Activated CD4-positive, alpha-beta T cell treated with anti-CD3 and anti-CD28 coated beads for 36 hours (primary cell): ENCODE results near the gene OR9A2. TPM values are rescaled to one million over a fixed set of nuclear protein-coding genes. Genes with fewer than 3 reads are reported as not detected.

Experiments used
- total RNA-seq, 2 experiments: library from RNA; stranded (reverse); gene quantifications; one replicate each; pipeline ENCODE4 v1.2.3, GENCODE V29; 2021

OR9A2 gene
- total RNA-seq, 2 experiments from 2014 or later, result not detected

Other genes starting within 250 kb of the OR9A2 start
- gene EPHB6, start 172.1 kb downstream of the OR9A2 start, total RNA-seq, result 10 to 100 TPM; 14.7 to 15.1 TPM
- not detected for gene TRPV6, start 141.4 kb downstream of the OR9A2 start, total RNA-seq
- gene TRPV5, start 93.4 kb downstream of the OR9A2 start, total RNA-seq, result not detected
- gene LLCFC1, start 87.6 kb downstream of the OR9A2 start, total RNA-seq, result not detected
- gene KEL, start 64.8 kb downstream of the OR9A2 start, total RNA-seq, result under 1 TPM; 0.32 to 0.44 TPM
- not detected for gene OR6V1, start 25.2 kb upstream of the OR9A2 start, total RNA-seq
- gene PIP, start 104.9 kb upstream of the OR9A2 start, total RNA-seq, result not detected
- gene TAS2R39, start 156.3 kb upstream of the OR9A2 start, total RNA-seq, result not detected
- gene TAS2R40, start 194.9 kb upstream of the OR9A2 start, total RNA-seq, result not detected
- gene GSTK1, start 236.3 kb upstream of the OR9A2 start, total RNA-seq, result 100 to 1,000 TPM; 176 to 219 TPM